Epithelial cell of esophagus (primary cell): ENCODE results near the gene LIPC.

ENCODE experiments used
- DNase-seq: peaks from one replicate; pipeline ENCODE4 v3.0.0; 2010; ENCODE audit warnings: low read depth
- H3K4me3 ChIP-seq: 2 replicates; pipeline ENCODE4 v1.5.1; 2011; ENCODE audit warnings: mild to moderate bottlenecking, low read length, control low read depth
- TF ChIP-seq, protein P1 (sequence below): IDR thresholded peaks from 2 replicates; pipeline ENCODE4 v1.5.1; 2011; ENCODE audit warnings: low read depth, mild to moderate bottlenecking, low read length, control low read depth, inconsistent platforms; ENCODE audit not compliant: insufficient read depth; ENCODE audit errors: missing control alignments

LIPC gene

DNA sequence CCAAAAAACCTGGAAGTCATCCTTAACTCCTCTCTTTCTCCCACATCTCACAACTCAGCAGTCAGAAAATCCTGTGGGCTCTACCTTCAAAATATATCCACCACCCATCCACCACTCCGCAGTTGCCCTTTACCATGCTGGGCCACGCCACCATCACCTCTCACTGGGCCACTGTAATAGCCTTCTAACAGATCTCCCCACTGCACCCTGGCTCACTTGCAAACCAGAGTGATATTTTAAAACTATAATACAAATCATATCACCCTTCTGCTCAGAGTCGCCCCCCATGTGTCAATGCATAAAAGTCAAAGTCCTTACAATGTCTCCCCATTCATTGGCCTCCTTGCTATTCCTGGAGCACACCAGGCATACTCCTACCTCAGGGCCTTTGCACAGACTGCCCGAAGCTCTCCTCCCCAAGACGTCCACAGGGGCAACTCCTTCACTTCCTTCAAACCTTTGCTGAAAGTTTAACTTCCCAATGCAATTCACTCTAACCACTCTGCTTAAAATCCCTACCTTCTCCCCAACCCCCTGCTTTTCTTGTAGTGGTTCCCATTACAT lies 1.5 kb upstream of the LIPC start:
- H3K4me3 ChIP-seq: no peak overlapping the region
- TF ChIP-seq, protein P1, sequence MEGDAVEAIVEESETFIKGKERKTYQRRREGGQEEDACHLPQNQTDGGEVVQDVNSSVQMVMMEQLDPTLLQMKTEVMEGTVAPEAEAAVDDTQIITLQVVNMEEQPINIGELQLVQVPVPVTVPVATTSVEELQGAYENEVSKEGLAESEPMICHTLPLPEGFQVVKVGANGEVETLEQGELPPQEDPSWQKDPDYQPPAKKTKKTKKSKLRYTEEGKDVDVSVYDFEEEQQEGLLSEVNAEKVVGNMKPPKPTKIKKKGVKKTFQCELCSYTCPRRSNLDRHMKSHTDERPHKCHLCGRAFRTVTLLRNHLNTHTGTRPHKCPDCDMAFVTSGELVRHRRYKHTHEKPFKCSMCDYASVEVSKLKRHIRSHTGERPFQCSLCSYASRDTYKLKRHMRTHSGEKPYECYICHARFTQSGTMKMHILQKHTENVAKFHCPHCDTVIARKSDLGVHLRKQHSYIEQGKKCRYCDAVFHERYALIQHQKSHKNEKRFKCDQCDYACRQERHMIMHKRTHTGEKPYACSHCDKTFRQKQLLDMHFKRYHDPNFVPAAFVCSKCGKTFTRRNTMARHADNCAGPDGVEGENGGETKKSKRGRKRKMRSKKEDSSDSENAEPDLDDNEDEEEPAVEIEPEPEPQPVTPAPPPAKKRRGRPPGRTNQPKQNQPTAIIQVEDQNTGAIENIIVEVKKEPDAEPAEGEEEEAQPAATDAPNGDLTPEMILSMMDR: no peak
- DNase-seq: no peak

DNA sequence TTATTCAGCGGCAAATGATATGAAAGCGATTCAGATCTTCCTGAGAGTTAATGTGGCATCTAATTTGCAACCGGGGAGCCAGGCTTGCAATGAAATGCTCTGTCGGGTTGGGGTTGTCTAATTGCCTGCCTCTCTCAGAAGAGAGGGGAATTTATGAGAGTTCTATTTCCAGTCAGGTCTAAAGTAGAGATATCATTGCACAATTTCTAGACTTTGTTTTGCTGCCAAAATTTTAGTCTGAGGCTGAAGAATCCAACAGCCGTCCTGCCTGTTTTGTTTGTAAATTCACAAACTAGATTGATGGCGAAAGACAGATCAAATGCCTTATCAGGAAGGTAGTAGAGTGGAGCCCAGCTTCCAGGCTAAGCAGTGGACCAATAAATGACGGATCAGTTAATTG lies 610 bp downstream of the LIPC start:
- TF ChIP-seq, protein P1: no peak
- no peak for DNase-seq

DNA sequence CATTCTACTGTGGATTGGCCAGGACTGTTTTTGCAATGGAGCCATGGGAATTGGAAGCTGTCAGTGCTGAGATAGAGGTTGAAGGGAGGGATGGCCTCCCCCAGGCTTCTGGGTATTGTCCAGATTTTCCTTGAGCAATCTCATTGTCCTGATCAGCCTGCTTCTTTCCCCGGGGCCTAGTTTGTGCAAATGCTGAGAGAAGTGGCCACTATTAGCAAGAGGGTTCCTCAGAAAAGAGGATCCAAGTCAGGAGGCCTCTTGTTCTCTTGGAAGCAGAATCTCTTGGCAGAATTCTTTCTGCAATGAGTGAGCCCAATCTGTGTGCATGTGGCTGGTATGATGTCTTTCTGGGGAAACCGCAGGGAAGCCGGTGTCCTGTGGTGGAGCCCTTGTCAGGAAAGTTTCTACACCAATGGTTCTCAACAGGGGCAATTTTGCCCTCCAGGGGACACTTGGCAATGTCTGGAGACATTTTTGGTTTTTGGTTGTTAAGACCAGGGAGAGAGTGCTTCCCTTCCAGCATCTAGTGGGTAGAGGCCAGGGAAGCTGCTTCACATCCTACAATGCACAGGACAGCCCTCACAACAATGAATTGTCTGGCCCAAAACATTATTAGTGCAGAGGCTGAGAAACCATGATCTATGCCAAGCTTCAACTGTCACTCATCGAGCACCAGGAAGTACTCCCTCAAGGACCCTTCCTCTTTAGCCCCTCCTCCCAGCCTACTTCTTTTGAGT lies 2.0 kb downstream of the LIPC start:
- no peak for DNase-seq
- TF ChIP-seq, protein P1: no peak
- H3K4me3 ChIP-seq: no peak overlapping the region

More for the DNA sequence above, 610 bp downstream of the LIPC start:
- no peak overlapping the region for H3K4me3 ChIP-seq

DNA sequence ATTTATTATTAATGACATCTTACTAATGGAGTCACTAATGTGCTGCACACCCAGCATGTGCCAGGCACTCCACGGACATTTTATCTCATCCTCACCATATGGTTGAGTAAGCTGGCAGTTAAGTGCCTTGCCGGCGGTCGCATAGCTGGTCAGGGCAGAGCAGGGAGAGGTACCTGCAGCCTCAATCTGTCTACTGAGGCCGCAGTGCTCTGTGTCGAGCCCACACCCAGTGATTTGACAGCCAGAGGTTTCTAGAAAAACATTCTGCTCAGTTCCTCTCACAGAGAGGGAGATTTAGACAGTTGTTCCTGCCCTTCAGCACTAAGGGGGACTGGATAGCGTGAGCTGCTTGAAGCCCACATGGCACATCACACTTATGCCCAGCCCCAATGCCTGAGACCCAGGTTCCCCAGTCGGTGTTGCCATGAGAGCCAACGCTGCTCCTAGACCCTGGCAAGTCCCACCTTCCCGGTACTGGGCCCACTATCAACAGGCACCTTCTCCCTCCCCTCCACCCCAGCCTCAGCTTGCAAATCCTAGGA lies 2.6 kb downstream of the LIPC start:
- no peak for DNase-seq
- no peak overlapping the region for H3K4me3 ChIP-seq
- TF ChIP-seq, protein P1: no peak

DNA sequence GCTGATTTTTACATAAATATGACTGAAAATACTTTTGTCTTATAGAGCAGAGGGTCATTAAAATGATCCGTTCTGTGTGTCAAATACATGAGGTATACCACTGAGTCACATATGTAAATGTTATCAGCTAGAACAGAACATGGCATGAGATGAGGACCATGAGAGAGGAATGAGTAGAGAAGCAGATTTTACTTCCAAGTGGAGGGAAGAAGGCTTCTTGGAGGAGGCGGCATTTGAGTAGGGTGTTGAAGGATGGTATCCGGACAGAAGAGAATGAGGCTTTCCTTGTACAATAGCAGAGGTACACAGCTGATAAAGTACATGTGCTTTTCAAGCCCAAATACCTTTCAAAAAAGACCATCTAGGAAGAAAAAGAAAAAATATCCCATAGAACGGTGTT lies 4.8 kb downstream of the LIPC start:
- TF ChIP-seq, protein P1: no peak
- no peak for DNase-seq
- no peak overlapping the region for H3K4me3 ChIP-seq

DNA sequence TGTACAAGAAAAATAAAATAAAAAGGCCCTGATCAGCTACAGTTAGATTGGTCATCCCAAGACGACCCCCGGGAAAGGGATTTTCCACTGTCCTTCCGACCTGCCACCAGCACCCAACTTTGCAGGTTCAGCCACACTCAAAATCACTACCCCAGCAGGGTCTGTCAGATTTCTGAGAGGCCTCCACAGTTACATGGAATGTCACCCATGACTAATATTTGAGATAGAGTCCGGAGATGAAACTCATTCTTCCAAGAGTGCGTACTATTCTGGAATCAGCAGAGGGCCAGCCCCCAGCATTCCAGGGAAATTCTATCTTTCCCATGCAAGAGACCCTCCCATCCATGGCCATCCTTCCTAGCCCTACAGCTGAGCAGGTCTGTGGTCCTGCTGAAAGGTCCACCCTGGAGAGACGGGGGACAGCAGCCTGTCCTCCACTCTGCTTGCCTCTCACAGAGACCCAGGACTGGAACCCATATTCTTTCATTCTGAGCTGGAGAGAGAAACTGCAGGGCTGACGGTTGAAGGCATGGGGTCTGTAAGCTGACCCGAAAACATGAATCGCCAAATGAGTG lies 5.8 kb downstream of the LIPC start:
- TF ChIP-seq, protein P1: no peak
- no peak for DNase-seq
- H3K4me3 ChIP-seq: no peak overlapping the region
